D721Med (cell line): ENCODE results near the gene CLIP1.

Source experiments
- DNase-seq: peaks from one replicate; pipeline ENCODE4 v3.0.0; 2011; ENCODE audit warnings: low spot score; ENCODE audit not compliant: insufficient read length
- FAIRE-seq: peaks from 2 replicates; lab custom pipeline; 2011; peaks lifted over from hg19 to GRCh38; lab: Jason Lieb, UNC
- CTCF ChIP-seq: IDR thresholded peaks from 2 replicates; pipeline ENCODE4 v1.5.1; 2012; ENCODE audit warnings: mild to moderate bottlenecking, control low read depth; ENCODE audit not compliant: insufficient read depth; ENCODE audit errors: missing control alignments

Gene CLIP1

DNA sequence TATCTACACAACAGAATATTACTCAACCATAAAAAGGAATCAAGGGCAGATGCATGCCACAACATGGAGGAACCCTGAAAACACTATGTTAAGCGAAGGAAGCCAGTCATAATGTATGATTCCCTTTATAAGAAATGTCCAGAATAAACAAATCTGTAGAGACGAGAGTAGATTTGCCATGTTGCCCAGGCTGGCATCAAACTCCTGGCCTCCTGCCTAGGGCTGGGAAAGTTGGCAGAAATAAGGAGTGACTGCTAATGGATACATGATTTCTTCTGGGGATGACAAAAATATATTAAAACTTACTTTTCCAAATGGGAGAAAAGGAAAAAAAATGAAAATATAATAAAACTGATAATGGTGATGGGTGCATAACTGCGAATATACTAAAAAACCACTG is 10.9 kb downstream of the CLIP1 start:
- TF ChIP-seq CTCF, result no peak
- DNase-seq, result no peak
- FAIRE-seq, result no peak

GRCh38 chr12:122407208-122407607 is 15.3 kb downstream of the CLIP1 start:
- TF ChIP-seq CTCF, result no peak
- FAIRE-seq, result no peak
- DNase-seq, result no peak

GRCh38 chr12:122406701-122407164 is 15.7 kb downstream of the CLIP1 start:
- FAIRE-seq (no peak), DNase-seq (no peak)
- no peak for TF ChIP-seq CTCF

DNA sequence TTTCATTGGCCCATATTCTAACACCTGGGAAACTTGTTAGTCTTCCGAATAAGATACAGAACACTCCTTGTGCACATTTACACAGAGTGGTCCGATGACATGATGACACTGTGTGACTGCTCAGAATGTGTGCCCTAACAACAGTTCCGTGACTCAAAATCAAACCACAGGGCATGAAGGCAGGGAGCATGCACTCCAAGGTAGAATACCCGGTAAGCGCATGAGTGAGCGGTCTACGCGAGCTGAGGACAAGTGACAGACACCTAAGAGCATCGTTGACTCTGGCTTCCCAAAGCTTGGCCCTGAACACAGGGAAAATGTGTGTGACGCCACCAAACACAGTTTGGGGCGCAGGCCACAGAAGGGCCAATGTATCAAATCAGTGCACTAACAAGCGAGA is 18.6 kb downstream of the CLIP1 start:
- no peak for TF ChIP-seq CTCF
- DNase-seq (no peak), FAIRE-seq (no peak)

GRCh38 chr12:122403115-122403770 is 19.2 kb downstream of the CLIP1 start:
- DNase-seq, result no peak
- no peak for FAIRE-seq
- no peak for TF ChIP-seq CTCF

DNA sequence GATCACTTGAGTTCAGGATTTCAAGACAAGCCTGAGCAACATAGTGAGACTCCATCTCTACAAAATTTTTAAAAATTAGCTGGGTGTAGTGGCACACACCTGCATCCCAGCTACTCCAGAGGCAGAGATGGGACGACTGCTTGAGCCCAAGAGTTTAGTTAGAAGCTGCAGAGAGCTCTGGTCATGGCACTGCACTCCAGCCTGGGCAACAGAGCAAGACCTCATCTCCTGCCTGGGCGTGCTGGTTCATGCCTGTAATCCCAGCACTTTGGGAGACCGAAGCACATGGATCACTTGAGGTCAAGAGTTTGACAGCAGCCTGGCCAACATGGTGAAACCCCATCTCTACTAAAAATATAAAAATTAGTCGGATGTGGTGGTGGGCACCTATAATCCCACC is 20.2 kb downstream of the CLIP1 start:
- no peak for TF ChIP-seq CTCF
- DNase-seq (no peak), FAIRE-seq (no peak)

GRCh38 chr12:122399592-122400373 is 22.7 kb downstream of the CLIP1 start:
- peak; percentile 85 for TF ChIP-seq CTCF
- FAIRE-seq, result no peak

More at GRCh38 chr12:122399592-122400373, 22.7 kb downstream of the CLIP1 start:
- DNase-seq, result no peak
